GM21717 (cell line): ENCODE measurements around the gene DPYD.

Experiments
- ATAC-seq: cut with Tn5 transposase; IDR thresholded peaks from one replicate; pipeline ENCODE4 v1.9.1; 2021; ENCODE audit warnings: mild to moderate bottlenecking, moderate library complexity; ENCODE audit not compliant: unreplicated experiment

The DPYD gene

GRCh38 chr1:97920832-97921571 is at the start of gene DPYD:
TSS of gene DPYD (minus strand) at chr1:97921034. CDS start at chr1:97920922, 112 bp downstream.
- peak; percentile 90 for ATAC-seq

GRCh38 chr1:97960470-97960869 is 39.6 kb upstream of the DPYD start:
- ATAC-seq: no peak

- no peak for ATAC-seq
These were observed 26.9 kb upstream of the DPYD start for GRCh38 chr1:97947695-97948094.

- ATAC-seq: no peak
These were observed 22.5 kb upstream of the DPYD start for GRCh38 chr1:97943354-97943753.

GRCh38 chr1:97942161-97943123 is 21.6 kb upstream of the DPYD start:
- ATAC-seq: no peak

- ATAC-seq: no peak
These were observed 17.4 kb upstream of the DPYD start for GRCh38 chr1:97938285-97938642.

- ATAC-seq: no peak
These were observed 16.1 kb upstream of the DPYD start for GRCh38 chr1:97936976-97937375.

GRCh38 chr1:97934491-97934890 is 13.7 kb upstream of the DPYD start:
- ATAC-seq: no peak

GRCh38 chr1:97929874-97930851 is 9.3 kb upstream of the DPYD start:
- no peak for ATAC-seq

- ATAC-seq: no peak
These were observed 5.3 kb upstream of the DPYD start for GRCh38 chr1:97926017-97926708.

- ATAC-seq: no peak
These were observed 4.3 kb upstream of the DPYD start for GRCh38 chr1:97925151-97925550.

- no peak for ATAC-seq
These were observed 3.0 kb upstream of the DPYD start for GRCh38 chr1:97923811-97924210.

GRCh38 chr1:97920276-97920831 is 480 bp downstream of the DPYD start:
- ATAC-seq: peak; percentile 36

GRCh38 chr1:97919585-97920261 is 1.1 kb downstream of the DPYD start:
- ATAC-seq: no peak

GRCh38 chr1:97918961-97919360 is 1.9 kb downstream of the DPYD start:
- ATAC-seq: no peak

- ATAC-seq: no peak
These were observed 7.2 kb downstream of the DPYD start for GRCh38 chr1:97913506-97914139.

GRCh38 chr1:97911266-97912215 is 9.3 kb downstream of the DPYD start:
- no peak for ATAC-seq

- ATAC-seq: no peak
These were observed 11.6 kb downstream of the DPYD start for GRCh38 chr1:97909266-97909665.
